Psoas muscle (tissue), 8 donors: ENCODE data around the gene NR2F2. TPM values are rescaled to one million over a fixed set of nuclear protein-coding genes. Genes with fewer than 3 reads are reported as not detected.

ENCODE experiments used
- ATAC-seq, 4 donors: fragments of 200-7000 bp; cut with Tn5 transposase; one replicate each; pipeline ENCODE4 v1.9.1; 2020; ENCODE audit warnings: moderate library complexity in 3 of 4, mild to moderate bottlenecking in 2 of 4
- DNase-seq, 2 donors: peaks; one replicate each; pipeline ENCODE4 v3.0.0-alpha.2; 2020
- H3K27ac ChIP-seq: fragments of 200-600 bp; one replicate; pipeline ENCODE4 v1.8.0; 2022
- H3K27me3 ChIP-seq, 3 donors: fragments of 200-600 bp in 1 of 3; one replicate each; pipeline versions ENCODE4 v1.6.1 to v1.8.0; 2013 to 2022; ENCODE audit warnings: low read length in 2 of 3, mild to moderate bottlenecking in 2 of 3, moderate library complexity in 1 of 3; ENCODE audit not compliant: insufficient read depth in 3 of 3
- H3K36me3 ChIP-seq, 2 donors: fragments of 200-600 bp in 1 of 2; one replicate each; pipeline versions ENCODE4 v1.6.1 to v1.8.0; 2013 to 2022; ENCODE audit warnings: low read depth in 1 of 2, mild to moderate bottlenecking in 1 of 2, moderate library complexity in 1 of 2; ENCODE audit not compliant: insufficient read depth in 1 of 2
- H3K4me1 ChIP-seq: fragments of 200-600 bp; one replicate; pipeline ENCODE4 v1.8.0; 2022
- H3K4me3 ChIP-seq: fragments of 200-600 bp; one replicate; pipeline ENCODE4 v1.8.0; 2022; ENCODE audit warnings: mild to moderate bottlenecking
- H3K9me3 ChIP-seq: fragments of 200-600 bp; one replicate; pipeline ENCODE4 v1.8.0; 2022
- CTCF ChIP-seq: fragments of 200-600 bp; IDR thresholded peaks from one replicate; pipeline ENCODE4 v1.8.0; 2022; ENCODE audit warnings: antibody characterized with exemption
- WGBS, 3 donors: extraction: QIAGEN DNeasy Blood & Tissue Kit; methylation state at CpG; one replicate each; pipeline versions ENCODE4 v1.1.6 to v1.1.7; 2013; 5-methylcytosine and 5-hydroxymethylcytosine counted together
- intact Hi-C, 2 donors: fragments of 100-400 bp; cut with DNase I; formaldehyde crosslinking; loops; one replicate each; pipeline versions ENCODE4 v1.11.0 to v1.14.2; 2022
- polyA plus RNA-seq, 3 donors: library from polyadenylated mRNA; stranded (reverse); fragments of 200-250 nt; gene quantifications; one replicate each; pipeline ENCODE4 v1.2.3, GENCODE V29; 2013
- total RNA-seq, 4 donors: library from RNA; stranded (reverse); fragmentation: NEBNext Ultra II Directional in 2 of 4; extraction: Animal tissue kit (Norgen Biotek cat#: 25700) in 2 of 4; gene quantifications; one replicate each; pipeline versions ENCODE4 v1.2.1 to v1.2.4, GENCODE V29; 2021 to 2023
- donor health status: healthy with polysubstance abuse.
- donor health status: DM: no; HTN: no; CAD: no; lungs with moderate emphysema.
- donor health status: Bipolar disorder and iron deficiency.
- donor health status: healthy.
- donor health status: DM: yes; HTN: yes; CAD: no.
- donor health status: DM: no; HTN: no; CAD: no.
- donor health status: DM: no; HTN: no; CAD: no.
- donor health status: DM: yes; HTN: yes; CAD: no.

NR2F2 gene
- total and polyA plus RNA-seq, 7 donors: 10.3 to 20.1 (median 14.7) TPM

- TF ChIP-seq CTCF: peak; percentile 99
- intact Hi-C loops: loop anchor here (2.0 to 10.0 kb wide), 5 partner anchors 226 to 1398 kb away; no protein-coding TSS in a partner anchor
- no peaks in the 10 kb centered on the region for H3K9me3 ChIP-seq
- peak; percentile 70 to 88 (median 82) for ATAC-seq
- peaks cover 4 to 78% (median 28%) of the 10 kb centered on the region in 3 donors for H3K27me3 ChIP-seq
- H3K27ac ChIP-seq: peak overlapping the region; percentile 19
- no peaks in the 10 kb centered on the region for H3K36me3 ChIP-seq
- H3K4me3 ChIP-seq: peak overlapping the region; percentile 68
- peaks cover 3% of the 10 kb centered on the region for H3K4me1 ChIP-seq
- peak; percentile 80 to 87 for DNase-seq
- WGBS, 3 donors: 1 to 2% (median 1%) methylated on average over 66 to 67 of the region's 67 CpGs
Measured at GRCh38 chr15:96356494-96357455, 26.3 kb downstream of the NR2F2 start.

- Histone ChIP-seq H3K4me1 (peaks cover 3% of the 10 kb centered on the region), H3K27me3 (peaks cover 4 to 92% (median 38%) of the 10 kb centered on the region in 3 donors), H3K36me3 (no peaks in the 10 kb centered on the region), H3K9me3 (no peaks in the 10 kb centered on the region), H3K27ac (peak overlapping the region; percentile 23), H3K4me3 (peak overlapping the region; percentile 68)
- ATAC-seq: no peak
- intact Hi-C loops: loop anchor here (5.0 to 10.0 kb wide), 4 partner anchors 224 to 1397 kb away; no protein-coding TSS in a partner anchor
- TF ChIP-seq CTCF: no peak
- WGBS, 3 donors: 85 to 88% (median 87%) methylated on average over 31 of the region's 31 CpGs
- no peak for DNase-seq
Measured at GRCh38 chr15:96358001-96358801, 27.7 kb downstream of the NR2F2 start.

- DNase-seq: no peak
- Histone ChIP-seq H3K27me3 (peaks cover 4 to 94% (median 40%) of the 10 kb centered on the region in 3 donors), H3K4me1 (peaks cover 3% of the 10 kb centered on the region), H3K9me3 (no peaks in the 10 kb centered on the region), H3K36me3 (no peaks in the 10 kb centered on the region), H3K27ac (no peak overlapping the region), H3K4me3 (peak overlapping the region; percentile 56)
- WGBS, 3 donors: 81 to 85% (median 85%) methylated on average over 21 of the region's 21 CpGs
- no peak for TF ChIP-seq CTCF
- intact Hi-C loops: loop anchor here (5.0 to 10.0 kb wide), 4 partner anchors 223 to 1396 kb away; no protein-coding TSS in a partner anchor
- no peak for ATAC-seq
Measured at GRCh38 chr15:96358821-96359615, 28.5 kb downstream of the NR2F2 start.
